HepG2 (cell line): ENCODE measurements around the gene MRGPRF.

Source experiments
- EZH2 ChIP-seq: conservative IDR thresholded peaks from 2 replicates; pipeline ENCODE4 v1.6.1; 2012; ENCODE audit warnings: mild to moderate bottlenecking, low read depth, low read length, moderate library complexity
- NFE2L2 ChIP-seq: fragments of 150-350 bp; IDR thresholded peaks from 2 replicates; pipeline ENCODE4 v1.6.1; 2014; ENCODE audit warnings: low read length
- PBX3 ChIP-seq: sonication (generic); formaldehyde crosslinking; IDR thresholded peaks from 2 replicates; pipeline ENCODE4 v1.8.1; 2023; ENCODE audit warnings: missing genetic modification reagents, inconsistent platforms, borderline replicate concordance
- RAD21 ChIP-seq: fragments of 450-650 bp; formaldehyde crosslinking; IDR thresholded peaks from 2 replicates; pipeline ENCODE4 v1.5.0; 2020; ENCODE audit warnings: mild to moderate bottlenecking
- ZBTB38 ChIP-seq: sonication (generic); formaldehyde crosslinking; IDR thresholded peaks from 2 replicates; pipeline ENCODE4 v1.5.1; 2020; ENCODE audit warnings: mild to moderate bottlenecking, missing genetic modification reagents
- ZNF256 ChIP-seq: sonication (generic); formaldehyde crosslinking; conservative IDR thresholded peaks from 2 replicates; pipeline ENCODE4 v1.4.0; 2020; ENCODE audit warnings: missing genetic modification reagents
- ZNF274 ChIP-seq: sonication (generic); formaldehyde crosslinking; IDR thresholded peaks from 2 replicates; pipeline ENCODE4 v1.5.1; 2020; ENCODE audit warnings: mild to moderate bottlenecking, missing genetic modification reagents

DNA sequence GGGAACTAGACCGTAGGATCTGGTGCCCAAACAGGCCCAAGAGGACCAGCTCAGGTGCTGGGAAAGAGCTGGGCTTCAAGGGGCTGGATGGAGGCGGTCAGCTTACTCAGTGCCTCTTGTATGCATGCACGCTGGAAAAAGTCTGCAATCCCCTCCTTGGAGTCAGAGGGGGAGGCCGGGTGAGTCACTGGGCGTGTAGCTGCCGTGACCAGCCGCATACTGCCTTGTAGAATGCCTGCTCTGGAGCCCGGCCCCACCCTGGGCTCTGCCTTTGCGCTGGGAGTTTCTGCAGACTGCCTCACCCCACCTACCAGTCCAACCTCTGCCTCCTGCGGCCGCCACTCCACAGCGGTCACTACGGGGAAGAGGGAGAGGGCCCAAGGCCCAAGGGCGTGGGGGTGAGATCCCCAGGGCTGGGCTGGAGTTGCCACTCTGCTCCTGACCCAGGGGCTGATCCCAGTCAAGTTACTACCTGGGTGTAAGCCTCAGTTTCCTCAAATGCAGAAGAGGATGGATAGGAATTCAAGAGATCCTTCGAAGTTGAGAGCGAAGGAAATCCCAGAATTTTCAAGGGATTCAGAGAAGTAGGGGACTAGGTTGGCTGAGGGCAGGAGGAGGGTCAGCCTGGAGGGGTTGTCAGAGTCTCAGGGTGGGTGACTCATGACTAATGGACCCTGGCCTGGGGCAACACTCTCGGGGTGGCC is 4.2 kb downstream of the MRGPRF start:
- TF ChIP-seq ZNF256 (no peak), PBX3 (no peak), ZBTB38 (no peak), RAD21 (CRISPR knock-in tag) (no peak), EZH2 (no peak), NFE2L2 (no peak), ZNF274 (CRISPR knock-in tag) (no peak)
